KMS-11 (cell line): ENCODE data around the gene ADAM12.

ENCODE experiments used
- H2AFZ ChIP-seq: fragments of 200-600 bp; sonication (generic); 2 replicates; pipeline ENCODE4 v1.6.1; 2016; ENCODE audit warnings: antibody characterized with exemption, mixed run types, low read depth
- H3K27ac ChIP-seq: fragments of 200-600 bp; sonication (generic); 2 replicates; pipeline ENCODE4 v1.6.1; 2016; ENCODE audit warnings: mild to moderate bottlenecking, mixed run types
- H3K27me3 ChIP-seq: fragments of 200-600 bp; sonication (generic); 2 replicates; pipeline ENCODE4 v1.6.1; 2017; ENCODE audit warnings: mild to moderate bottlenecking, low read depth, mixed run types, moderate library complexity; ENCODE audit not compliant: insufficient read depth
- H3K36me3 ChIP-seq: fragments of 200-600 bp; sonication (generic); 2 replicates; pipeline ENCODE4 v1.6.1; 2017; ENCODE audit warnings: mild to moderate bottlenecking, mixed run types; ENCODE audit not compliant: insufficient read depth
- H3K4me1 ChIP-seq: fragments of 200-600 bp; sonication (generic); 2 replicates; pipeline ENCODE4 v1.6.1; 2016; ENCODE audit warnings: mild to moderate bottlenecking, low read depth, mixed run types; ENCODE audit not compliant: poor library complexity, severe bottlenecking
- H3K4me2 ChIP-seq: fragments of 200-600 bp; sonication (generic); 2 replicates; pipeline ENCODE4 v1.7.0; 2016; ENCODE audit warnings: mild to moderate bottlenecking, mixed run types
- H3K4me3 ChIP-seq: fragments of 200-600 bp; sonication (generic); IDR thresholded peaks from 2 replicates; pipeline ENCODE4 v1.6.1; 2017; ENCODE audit warnings: low read depth, low read length, mixed read lengths; ENCODE audit not compliant: insufficient read depth
- H3K79me2 ChIP-seq: fragments of 200-600 bp; sonication (generic); 2 replicates; pipeline ENCODE4 v1.6.1; 2016; ENCODE audit warnings: low read depth, mixed run types; ENCODE audit not compliant: insufficient read depth
- H3K9ac ChIP-seq: fragments of 200-600 bp; sonication (generic); 2 replicates; pipeline ENCODE4 v1.6.1; 2016; ENCODE audit warnings: mild to moderate bottlenecking, mixed run types
- H4K20me1 ChIP-seq: fragments of 200-600 bp; sonication (generic); 2 replicates; pipeline ENCODE4 v1.6.1; 2016; ENCODE audit warnings: mild to moderate bottlenecking, mixed run types; ENCODE audit not compliant: insufficient read depth
- CTCF ChIP-seq: fragments of 200-600 bp; sonication (generic); conservative IDR thresholded peaks from 2 replicates; pipeline ENCODE4 v1.6.1; 2017; ENCODE audit warnings: low read depth, mild to moderate bottlenecking, antibody characterized with exemption, low read length, moderate library complexity, mixed read lengths

Gene ADAM12

GRCh38 chr10:126066456-126066855, 321.8 kb downstream of the ADAM12 start:
- Histone ChIP-seq H3K36me3 (no peaks in the 10 kb centered on the region), H2AFZ (no peak overlapping the region), H3K9ac (no peak overlapping the region), H3K4me3 (no peak overlapping the region), H4K20me1 (no peaks in the 10 kb centered on the region), H3K4me2 (no peak overlapping the region), H3K79me2 (no peaks in the 10 kb centered on the region), H3K27me3 (no peaks in the 10 kb centered on the region), H3K27ac (no peak overlapping the region), H3K4me1 (no peaks in the 10 kb centered on the region)
- TF ChIP-seq CTCF = no peak

- no peak for TF ChIP-seq CTCF
- Histone ChIP-seq H3K79me2 (no peaks in the 10 kb centered on the region), H3K4me3 (no peak overlapping the region), H3K36me3 (no peaks in the 10 kb centered on the region), H2AFZ (no peak overlapping the region), H3K9ac (no peak overlapping the region), H3K4me1 (no peaks in the 10 kb centered on the region), H3K27ac (no peak overlapping the region), H3K27me3 (no peaks in the 10 kb centered on the region), H4K20me1 (no peaks in the 10 kb centered on the region), H3K4me2 (no peak overlapping the region)
These were observed 322.4 kb downstream of the ADAM12 start for GRCh38 chr10:126065751-126066377.

- H4K20me1 ChIP-seq = no peaks in the 10 kb centered on the region
- no peak for TF ChIP-seq CTCF
- H3K36me3 ChIP-seq = no peaks in the 10 kb centered on the region
- H3K4me3 ChIP-seq = no peak overlapping the region
- no peak overlapping the region for H3K4me2 ChIP-seq
- no peak overlapping the region for H3K9ac ChIP-seq
- no peaks in the 10 kb centered on the region for H3K27me3 ChIP-seq
- no peaks in the 10 kb centered on the region for H3K4me1 ChIP-seq
- no peak overlapping the region for H2AFZ ChIP-seq
- H3K79me2 ChIP-seq = no peaks in the 10 kb centered on the region
- no peak overlapping the region for H3K27ac ChIP-seq
These were observed 323.8 kb downstream of the ADAM12 start for GRCh38 chr10:126064512-126064911.

GRCh38 chr10:126063353-126063791, 324.9 kb downstream of the ADAM12 start:
- Histone ChIP-seq H4K20me1 (no peaks in the 10 kb centered on the region), H3K4me1 (no peaks in the 10 kb centered on the region), H3K4me2 (no peak overlapping the region), H3K27me3 (no peaks in the 10 kb centered on the region), H3K4me3 (no peak overlapping the region), H3K27ac (no peak overlapping the region), H3K36me3 (no peaks in the 10 kb centered on the region), H2AFZ (no peak overlapping the region), H3K79me2 (no peaks in the 10 kb centered on the region), H3K9ac (no peak overlapping the region)
- no peak for TF ChIP-seq CTCF
